GM12878 (cell line): Measurements from ENCODE around the gene KCNG1.

Source experiments
- CBFB ChIP-seq: IDR thresholded peaks from 2 replicates; pipeline ENCODE4 v1.6.1; 2016; ENCODE audit warnings: antibody characterized with exemption, low read depth
- CREB1 ChIP-seq: IDR thresholded peaks from 2 replicates; pipeline ENCODE4 v1.6.1; 2012; ENCODE audit warnings: low read depth, mild to moderate bottlenecking, inconsistent platforms
- CTCF ChIP-seq, 3 experiments: IDR thresholded peaks in 2 of 3; conservative IDR thresholded peaks in 1 of 3; 2 replicates each; pipeline ENCODE4 v1.5.1; 2011; ENCODE audit warnings: low read depth in 3 of 3, low read length in 3 of 3, mild to moderate bottlenecking in 3 of 3, control low read depth in 2 of 3, moderate library complexity in 2 of 3, inconsistent platforms in 1 of 3, mixed read lengths in 1 of 3; ENCODE audit not compliant: control insufficient read depth in 2 of 3, insufficient read depth in 1 of 3; ENCODE audit errors: extremely low read depth in 1 of 3
- EZH2 ChIP-seq: IDR thresholded peaks from 2 replicates; pipeline ENCODE4 v1.6.1; 2012; ENCODE audit warnings: low read depth, mild to moderate bottlenecking, control low read depth, inconsistent platforms, low read length, borderline replicate concordance; ENCODE audit not compliant: control insufficient read depth
- HDAC6 ChIP-seq: fragments of 200-600 bp; sonication (generic); IDR thresholded peaks from one replicate; pipeline ENCODE4 v1.8.0; 2017; ENCODE audit warnings: antibody characterized with exemption; ENCODE audit not compliant: unreplicated experiment
- POLR2A ChIP-seq: IDR thresholded peaks from 2 replicates; pipeline ENCODE4 v1.6.1; 2011; ENCODE audit warnings: low read depth, mild to moderate bottlenecking, low read length
- RAD21 ChIP-seq: IDR thresholded peaks from 2 replicates; pipeline ENCODE4 v1.6.1; 2011; ENCODE audit warnings: mild to moderate bottlenecking, low read depth, low read length, moderate library complexity; ENCODE audit not compliant: insufficient read depth
- RBBP5 ChIP-seq: fragments of 200-600 bp; sonication (generic); conservative IDR thresholded peaks from 2 replicates; pipeline ENCODE4 v1.6.1; 2016
- REST ChIP-seq: IDR thresholded peaks from 2 replicates; pipeline ENCODE4 v1.6.1; 2012; ENCODE audit warnings: mild to moderate bottlenecking, low read depth, low read length
- YY1 ChIP-seq: IDR thresholded peaks from 2 replicates; pipeline ENCODE4 v1.6.1; 2011; ENCODE audit warnings: low read depth, mild to moderate bottlenecking, low read length
- ZBTB4 ChIP-seq: fragments of 450-650 bp; formaldehyde crosslinking; IDR thresholded peaks from 2 replicates; pipeline ENCODE4 v1.4.0; 2022; ENCODE audit warnings: mild to moderate bottlenecking, moderate library complexity
- ZZZ3 ChIP-seq: IDR thresholded peaks from 2 replicates; pipeline ENCODE4 v1.6.1; 2011; ENCODE audit warnings: low read depth; ENCODE audit not compliant: control insufficient read depth, insufficient read length

GRCh38 chr20:50983321-50983720 lies 39.6 kb downstream of the KCNG1 start:
- TF ChIP-seq ZZZ3 (no peak), YY1 (no peak), CTCF (IDR thresholded peaks at IDR 0.05 in 2 of 3, conservative IDR thresholded peaks at IDR 0.05 in 1 of 3; ENCODE audit: control insufficient read depth in 2 of 3, extremely low read depth in 1 of 3, insufficient read depth in 1 of 3, low read depth in 3 of 3, low read length in 3 of 3) (no peak), POLR2A (no peak), ZBTB4 (CRISPR knock-in tag) (no peak), EZH2 (no peak), RAD21 (no peak), REST (no peak), HDAC6 (no peak), CREB1 (no peak), RBBP5 (no peak), CBFB (no peak)
